Activated CD4-positive, alpha-beta memory T cell treated with anti-CD3 and anti-CD28 coated beads, Interleukin-2, amount 10 ng/mL, durations not matched to agents 7 days and 5 days (primary cell): ENCODE results near the gene RHBDL1. TPM values are rescaled to one million over a fixed set of nuclear protein-coding genes. Genes with fewer than 3 reads are reported as not detected.

Experiments
- CTCF ChIA-PET: fragments of 350-600 bp; sonication (Branson Sonifier 250); formaldehyde crosslinking; loops from one replicate; lab custom pipeline; 2021; ENCODE audit warnings: antibody characterized with exemption, inconsistent platforms; lab: Charles Lee
- POLR2A ChIA-PET: fragments of 350-600 bp; sonication (Branson Sonifier 250); formaldehyde crosslinking; loops from one replicate; lab custom pipeline; 2021; ENCODE audit warnings: antibody characterized with exemption; lab: Charles Lee
- DNase-seq: peaks from one replicate; pipeline ENCODE4 v3.0.0-alpha.2; 2020
- H3K27ac Mint-ChIP-seq: one replicate; pipeline ENCODE4 v1.8.0; 2021; ENCODE audit warnings: mild to moderate bottlenecking, mixed read lengths
- H3K27me3 Mint-ChIP-seq: one replicate; pipeline ENCODE4 v1.8.0; 2021; ENCODE audit warnings: mixed read lengths
- H3K36me3 Mint-ChIP-seq: one replicate; pipeline ENCODE4 v1.8.0; 2021; ENCODE audit warnings: low read depth, mixed read lengths
- H3K4me1 Mint-ChIP-seq: one replicate; pipeline ENCODE4 v1.8.0; 2021; ENCODE audit warnings: mixed read lengths
- H3K4me3 Mint-ChIP-seq: one replicate; pipeline ENCODE4 v1.8.0; 2021; ENCODE audit warnings: mild to moderate bottlenecking, mixed read lengths
- H3K9me3 Mint-ChIP-seq: one replicate; pipeline ENCODE4 v1.8.0; 2021; ENCODE audit warnings: mixed read lengths
- total RNA-seq, 2 experiments: library from RNA; stranded (reverse); gene quantifications; one replicate each; pipeline ENCODE4 v1.2.3, GENCODE V29; 2021

Gene RHBDL1
- total RNA-seq, 2 experiments from 2014 or later = 1.5 TPM

- no peaks in the 10 kb centered on the region for H3K9me3 Mint-ChIP-seq
- no peak for DNase-seq
- H3K36me3 Mint-ChIP-seq = no peaks in the 10 kb centered on the region
- H3K27me3 Mint-ChIP-seq = peaks cover 43% of the 10 kb centered on the region
- H3K4me1 Mint-ChIP-seq = peaks cover 24% of the 10 kb centered on the region
- H3K27ac Mint-ChIP-seq = no peak overlapping the region
- H3K4me3 Mint-ChIP-seq = no peak overlapping the region
- CTCF ChIA-PET = interaction anchor here (1.1 to 1.5 kb wide), 2 partner anchors 10 to 13 kb away, joined by 4 to 6 read pairs; partner anchors contain the start of gene METRN
- POLR2A ChIA-PET = interaction anchor here (0.8 to 4.5 kb wide), 3 partner anchors 9 to 40 kb away, joined by 3 to 21 read pairs (median 4); partner anchors contain the start of gene WDR24
These were observed 26.9 kb downstream of the RHBDL1 start for GRCh38 chr16:702341-702740.

GRCh38 chr16:703406-703805, 27.9 kb downstream of the RHBDL1 start:
- CTCF ChIA-PET = interaction anchor here (0.9 to 2.0 kb wide), 3 partner anchors 12 to 24 kb away, joined by 3 to 6 read pairs (median 4); partner anchors contain the start of genes HAGHL and METRN
- H3K4me1 Mint-ChIP-seq = peaks cover 15% of the 10 kb centered on the region
- no peaks in the 10 kb centered on the region for H3K36me3 Mint-ChIP-seq
- H3K27me3 Mint-ChIP-seq = peaks cover 51% of the 10 kb centered on the region
- no peak overlapping the region for H3K4me3 Mint-ChIP-seq
- no peaks in the 10 kb centered on the region for H3K9me3 Mint-ChIP-seq
- DNase-seq = no peak
- no peak overlapping the region for H3K27ac Mint-ChIP-seq
- POLR2A ChIA-PET = interaction anchor here (1.0 to 1.6 kb wide), 3 partner anchors 8 to 19 kb away, joined by 3 to 6 read pairs (median 4); partner anchors contain the start of genes JMJD8 and WDR24

GRCh38 chr16:704047-704446, 28.6 kb downstream of the RHBDL1 start:
- ChIA-PET POLR2A (interaction anchor here (1.0 to 1.6 kb wide), 3 partner anchors 9 to 20 kb away, joined by 3 to 6 read pairs (median 4); partner anchors contain the start of genes JMJD8 and WDR24), CTCF (interaction anchor here (0.8 to 2.0 kb wide), 2 partner anchors 8 to 16 kb away, joined by 3 to 6 read pairs; no protein-coding TSS in a partner anchor)
- DNase-seq = no peak
- Mint-ChIP-seq H3K4me3 (no peak overlapping the region), H3K27me3 (peaks cover 56% of the 10 kb centered on the region), H3K27ac (no peak overlapping the region), H3K4me1 (peaks cover 11% of the 10 kb centered on the region), H3K36me3 (no peaks in the 10 kb centered on the region), H3K9me3 (no peaks in the 10 kb centered on the region)

- H3K36me3 Mint-ChIP-seq = no peaks in the 10 kb centered on the region
- DNase-seq = no peak
- H3K4me1 Mint-ChIP-seq = peaks cover 4% of the 10 kb centered on the region
- peaks cover 60% of the 10 kb centered on the region for H3K27me3 Mint-ChIP-seq
- ChIA-PET POLR2A (interaction anchor here (0.8 kb wide), 1 partner anchor 9 kb away, joined by 4 read pairs; no protein-coding TSS in a partner anchor), CTCF (interaction anchor here (0.8 to 2.0 kb wide), 2 partner anchors 8 to 15 kb away, joined by 3 to 6 read pairs; no protein-coding TSS in a partner anchor)
- H3K9me3 Mint-ChIP-seq = no peaks in the 10 kb centered on the region
- H3K27ac Mint-ChIP-seq = no peak overlapping the region
- H3K4me3 Mint-ChIP-seq = no peak overlapping the region
These were observed 29.3 kb downstream of the RHBDL1 start for GRCh38 chr16:704552-705380.

GRCh38 chr16:705431-706188, 30.1 kb downstream of the RHBDL1 start, which contains the start of gene FBXL16:
Gene FBXL16 (minus strand): TSS chr16:705801. CDS start chr16:697405, 8,396 bp downstream.
- Mint-ChIP-seq H3K27me3 (peaks cover 57% of the 10 kb centered on the region), H3K4me3 (no peak within 1 kb of the TSS), H3K9me3 (no peaks in the 10 kb centered on the region), H3K27ac (no peak within 1 kb of the TSS), H3K36me3 (no peaks in the 10 kb centered on the region), H3K4me1 (no peaks in the 10 kb centered on the region)
- DNase-seq = peak; percentile 31
- ChIA-PET CTCF (no interaction called here), POLR2A (interaction anchor here (0.8 kb wide), 1 partner anchor 10 kb away, joined by 4 read pairs; no protein-coding TSS in a partner anchor)

GRCh38 chr16:706189-707061, 31.0 kb downstream of the RHBDL1 start:
- H3K9me3 Mint-ChIP-seq = no peaks in the 10 kb centered on the region
- peaks cover 52% of the 10 kb centered on the region for H3K27me3 Mint-ChIP-seq
- no peak for DNase-seq
- ChIA-PET CTCF (interaction anchor here (1.3 to 1.4 kb wide), 2 partner anchors 10 to 30 kb away, joined by 3 read pairs; no protein-coding TSS in a partner anchor), POLR2A (interaction anchor here (1.1 kb wide), 1 partner anchor 38 kb away, joined by 4 read pairs; the partner anchor contains the start of gene RHOT2)
- no peaks in the 10 kb centered on the region for H3K4me1 Mint-ChIP-seq
- no peak overlapping the region for H3K4me3 Mint-ChIP-seq
- H3K36me3 Mint-ChIP-seq = no peaks in the 10 kb centered on the region
- H3K27ac Mint-ChIP-seq = no peak overlapping the region

GRCh38 chr16:707062-707538, 31.6 kb downstream of the RHBDL1 start:
- POLR2A ChIA-PET = interaction anchor here (1.1 to 1.8 kb wide), 2 partner anchors 11 to 39 kb away, joined by 4 to 9 read pairs; partner anchors contain the start of gene RHOT2
- H3K4me1 Mint-ChIP-seq = no peaks in the 10 kb centered on the region
- H3K4me3 Mint-ChIP-seq = no peak overlapping the region
- CTCF ChIA-PET = interaction anchor here (1.3 to 1.4 kb wide), 2 partner anchors 9 to 29 kb away, joined by 3 read pairs; no protein-coding TSS in a partner anchor
- no peak overlapping the region for H3K27ac Mint-ChIP-seq
- DNase-seq = no peak
- no peaks in the 10 kb centered on the region for H3K9me3 Mint-ChIP-seq
- H3K36me3 Mint-ChIP-seq = no peaks in the 10 kb centered on the region
- peaks cover 46% of the 10 kb centered on the region for H3K27me3 Mint-ChIP-seq

GRCh38 chr16:708019-708418, 32.5 kb downstream of the RHBDL1 start:
- Mint-ChIP-seq H3K27ac (no peak overlapping the region), H3K4me1 (peaks cover 3% of the 10 kb centered on the region), H3K36me3 (no peaks in the 10 kb centered on the region), H3K9me3 (no peaks in the 10 kb centered on the region), H3K4me3 (no peak overlapping the region), H3K27me3 (peaks cover 41% of the 10 kb centered on the region)
- DNase-seq = no peak
- CTCF ChIA-PET = no interaction called here
- POLR2A ChIA-PET = interaction anchor here (1.1 to 1.8 kb wide), 2 partner anchors 12 to 40 kb away, joined by 4 to 9 read pairs; partner anchors contain the start of gene RHOT2

GRCh38 chr16:708959-709358, 33.5 kb downstream of the RHBDL1 start:
- CTCF ChIA-PET = interaction anchor here (1.0 kb wide), 1 partner anchor 349 kb away, joined by 4 read pairs; no protein-coding TSS in a partner anchor
- DNase-seq = no peak
- no peak overlapping the region for H3K27ac Mint-ChIP-seq
- H3K9me3 Mint-ChIP-seq = no peaks in the 10 kb centered on the region
- POLR2A ChIA-PET = interaction anchor here (1.1 to 1.8 kb wide), 2 partner anchors 13 to 18 kb away, joined by 3 to 9 read pairs; partner anchors contain the start of gene HAGHL
- H3K27me3 Mint-ChIP-seq = peaks cover 39% of the 10 kb centered on the region
- H3K4me1 Mint-ChIP-seq = peaks cover 3% of the 10 kb centered on the region
- H3K4me3 Mint-ChIP-seq = no peak overlapping the region
- no peaks in the 10 kb centered on the region for H3K36me3 Mint-ChIP-seq

GRCh38 chr16:709566-710499, 34.4 kb downstream of the RHBDL1 start:
- H3K4me3 Mint-ChIP-seq = no peak overlapping the region
- H3K9me3 Mint-ChIP-seq = no peaks in the 10 kb centered on the region
- H3K27me3 Mint-ChIP-seq = peaks cover 37% of the 10 kb centered on the region
- ChIA-PET CTCF (interaction anchor here (0.5 to 1.5 kb wide), 8 partner anchors 10 to 348 kb away, joined by 3 to 5 read pairs (median 4); partner anchors contain the start of genes ANTKMT, CHTF18 and RPUSD1), POLR2A (interaction anchor here (1.1 kb wide), 1 partner anchor 18 kb away, joined by 3 read pairs; the partner anchor contains the start of gene HAGHL)
- no peak overlapping the region for H3K27ac Mint-ChIP-seq
- no peaks in the 10 kb centered on the region for H3K36me3 Mint-ChIP-seq
- H3K4me1 Mint-ChIP-seq = peaks cover 3% of the 10 kb centered on the region
- no peak for DNase-seq
